ENCODE results near the gene IL36B.

IL36B gene

DNA sequence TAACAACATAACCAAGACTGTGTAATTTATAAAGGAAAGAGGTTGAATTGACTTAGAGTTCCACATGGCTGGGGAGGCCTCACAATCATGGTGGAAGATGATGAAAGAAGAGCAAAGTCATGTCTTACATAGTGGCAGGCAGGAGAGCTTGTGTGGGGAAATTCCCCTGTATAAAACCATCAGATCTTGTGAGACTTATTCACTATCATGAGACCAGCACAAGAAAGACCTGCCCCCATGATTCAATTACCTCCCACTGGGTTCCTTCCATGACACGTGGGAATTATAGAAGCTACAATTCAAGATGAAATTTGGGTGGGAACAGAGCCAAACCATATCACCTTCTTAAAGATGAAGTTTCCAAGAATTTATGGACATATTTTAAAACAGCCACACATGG is 3.9 kb upstream of the IL36B start:
- in situ Hi-C loops (cut with MboI; ENCODE audit: low sequenced_read_pairs), result no loop called here

DNA sequence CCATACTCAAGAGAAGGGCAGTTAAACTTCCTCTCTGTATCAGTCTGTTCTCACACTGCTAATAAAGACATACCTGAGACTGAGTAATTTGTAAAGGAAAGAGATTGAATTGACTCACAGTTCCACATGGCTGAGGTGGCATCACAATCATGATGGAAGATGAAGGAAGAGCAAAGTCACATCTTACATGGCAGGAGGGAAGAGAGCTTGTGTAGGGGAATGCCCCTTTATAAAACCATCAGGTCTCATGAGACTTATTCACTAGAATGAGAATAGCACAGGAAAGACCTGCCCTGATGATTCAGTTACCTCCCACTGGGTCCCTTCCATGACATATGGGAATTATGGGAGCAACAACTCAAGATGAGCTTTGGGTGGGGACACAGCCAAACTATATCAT is 1.4 kb upstream of the IL36B start:
- in situ Hi-C loops (cut with MboI; ENCODE audit: low sequenced_read_pairs), result no loop called here

DNA sequence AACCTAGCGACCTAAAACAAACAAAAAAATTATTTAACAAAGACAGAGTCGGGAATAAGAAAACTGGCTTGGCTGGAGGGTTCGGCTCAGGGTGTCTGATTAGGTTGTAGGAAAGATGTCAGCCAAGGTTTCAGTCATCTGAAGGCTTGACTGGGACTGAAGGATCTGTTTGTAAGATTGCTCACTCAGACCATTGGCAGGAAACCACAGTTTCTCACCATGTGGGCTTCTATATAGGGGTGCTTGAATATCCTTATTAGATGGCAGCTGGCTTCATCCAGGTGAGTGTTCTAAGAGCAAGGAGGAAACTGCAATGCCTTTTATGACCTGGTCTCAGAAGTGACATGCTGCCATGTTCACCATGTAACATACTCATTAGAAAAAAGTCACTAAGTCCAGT is 999 bp upstream of the IL36B start:
- in situ Hi-C loops (cut with MboI; ENCODE audit: low sequenced_read_pairs), result no loop called here

DNA sequence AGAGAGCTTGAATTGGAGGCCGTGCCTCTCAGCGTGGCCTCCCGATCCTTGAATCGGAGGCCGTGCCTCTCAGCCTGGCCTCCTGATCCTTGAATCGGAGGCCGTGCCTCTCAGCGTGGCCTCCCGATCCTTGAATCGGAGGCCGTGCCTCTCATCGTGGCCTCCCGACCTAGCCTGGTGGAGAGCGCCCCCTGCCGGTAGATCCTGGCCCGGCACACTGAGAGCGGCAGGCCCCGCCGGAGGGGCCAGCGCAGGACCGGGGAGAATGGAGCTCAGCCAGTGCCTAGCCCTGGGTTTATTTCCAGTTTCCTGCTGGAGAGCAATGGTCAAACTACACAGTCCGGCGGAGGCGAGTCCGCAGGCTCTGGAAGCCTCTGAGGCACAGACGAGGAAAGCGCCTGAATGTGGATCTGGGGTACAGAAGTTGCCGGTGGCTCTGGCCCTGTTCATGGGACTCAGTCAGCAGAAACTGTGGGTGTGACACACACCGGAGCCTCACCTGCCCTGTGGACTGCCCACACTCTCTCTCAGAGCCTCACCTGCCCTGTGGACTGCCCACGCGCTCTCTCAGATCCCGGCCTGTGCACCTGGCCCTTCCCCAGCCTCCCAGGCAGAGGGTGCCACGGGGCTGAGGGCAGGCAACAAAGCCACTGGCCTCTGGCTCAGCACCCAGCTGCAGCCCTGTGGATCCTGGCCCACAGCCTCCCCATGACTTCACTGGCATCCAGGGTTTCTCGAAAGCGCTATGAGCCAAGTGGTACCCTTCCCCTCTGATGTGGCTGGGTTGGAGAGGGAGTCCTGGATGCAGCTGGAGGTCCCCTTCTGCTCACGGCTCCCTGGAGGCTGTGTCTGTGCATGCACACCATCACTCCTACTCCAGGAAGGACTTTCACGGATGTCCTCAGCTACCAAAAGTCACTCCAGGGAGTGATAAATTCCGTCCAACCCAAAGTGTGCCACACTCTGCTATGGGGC is 1.5 kb downstream of the IL36B start:
- in situ Hi-C loops (cut with MboI; ENCODE audit: low sequenced_read_pairs), result no loop called here

DNA sequence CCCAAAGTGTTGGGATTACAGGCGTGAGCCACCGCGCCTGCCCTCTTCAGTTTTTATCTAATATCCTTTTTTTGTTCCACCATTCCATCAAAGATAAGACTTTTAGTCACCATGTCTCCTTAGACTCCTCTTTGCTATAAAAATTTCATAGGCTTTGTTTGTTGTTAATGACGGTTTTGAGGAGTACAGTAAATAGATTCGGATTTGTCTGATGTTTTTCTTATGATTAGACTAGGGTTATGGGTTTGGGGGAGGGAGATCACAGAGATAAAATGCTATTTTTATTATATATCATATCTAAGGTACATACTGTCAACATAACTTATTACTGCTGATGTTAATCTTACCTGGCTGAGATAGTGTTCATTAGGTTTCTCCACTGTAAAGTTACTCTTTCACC is 6.2 kb downstream of the IL36B start:
- in situ Hi-C loops (cut with MboI; ENCODE audit: low sequenced_read_pairs), result no loop called here

DNA sequence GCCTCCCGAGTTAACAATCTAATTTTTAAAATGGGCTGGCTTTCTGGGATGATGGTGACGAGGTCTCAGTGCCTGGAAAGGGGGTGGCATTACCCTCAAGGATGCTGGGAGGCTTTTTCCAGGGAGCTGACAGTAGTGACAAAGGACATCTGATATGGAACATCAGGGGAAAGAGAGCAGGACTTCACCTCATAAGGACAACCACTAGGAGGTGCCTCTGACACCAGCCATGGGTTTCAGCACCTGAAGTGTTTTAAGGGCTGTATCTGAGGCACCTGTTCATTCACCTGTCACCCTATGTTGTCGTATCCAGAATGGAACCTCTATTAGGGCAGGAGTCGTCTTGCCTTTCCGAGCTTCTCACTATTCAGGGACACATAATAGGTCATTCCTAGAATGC is 10.8 kb downstream of the IL36B start:
- in situ Hi-C loops (cut with MboI; ENCODE audit: low sequenced_read_pairs), result no loop called here

DNA sequence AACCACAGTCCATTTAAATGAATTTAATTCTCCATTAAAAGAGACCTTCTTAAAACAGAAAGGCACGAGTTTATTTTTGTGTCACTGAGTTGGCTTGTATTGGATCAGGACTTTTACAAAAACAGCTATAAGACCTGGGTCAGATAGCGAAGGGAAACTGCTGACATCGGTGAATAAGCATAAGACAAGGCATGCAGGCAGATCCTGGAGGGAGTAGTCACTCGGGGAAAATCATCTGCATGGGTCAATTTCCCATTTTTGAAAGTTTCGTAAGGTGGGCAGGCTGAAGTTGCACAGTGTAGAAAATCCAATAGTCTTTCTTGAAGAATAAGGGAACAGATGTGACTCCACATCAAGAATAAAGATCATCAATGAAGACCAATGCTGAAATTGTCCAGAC is 12.9 kb downstream of the IL36B start:
- in situ Hi-C loops (cut with MboI; ENCODE audit: low sequenced_read_pairs), result no loop called here

DNA sequence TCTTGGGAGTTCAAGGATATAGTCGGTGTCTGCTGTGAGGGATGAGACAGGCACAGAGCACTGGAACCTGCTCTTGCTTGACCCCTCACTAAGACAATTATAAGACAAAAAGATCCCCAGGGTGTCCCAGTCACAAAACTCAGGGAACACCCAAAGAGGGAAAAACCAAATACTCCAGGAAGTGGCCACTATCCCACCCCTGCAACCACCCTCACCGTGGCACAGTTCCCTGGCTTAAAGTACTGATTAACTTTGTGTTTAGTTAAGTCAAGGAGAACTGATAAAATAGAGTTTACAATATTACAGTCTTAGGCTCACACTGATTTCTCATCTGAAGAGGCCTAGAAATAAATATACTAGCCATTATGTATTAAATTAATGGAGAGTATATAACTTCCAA is 13.5 kb downstream of the IL36B start:
- in situ Hi-C loops (cut with MboI; ENCODE audit: low sequenced_read_pairs), result no loop called here

DNA sequence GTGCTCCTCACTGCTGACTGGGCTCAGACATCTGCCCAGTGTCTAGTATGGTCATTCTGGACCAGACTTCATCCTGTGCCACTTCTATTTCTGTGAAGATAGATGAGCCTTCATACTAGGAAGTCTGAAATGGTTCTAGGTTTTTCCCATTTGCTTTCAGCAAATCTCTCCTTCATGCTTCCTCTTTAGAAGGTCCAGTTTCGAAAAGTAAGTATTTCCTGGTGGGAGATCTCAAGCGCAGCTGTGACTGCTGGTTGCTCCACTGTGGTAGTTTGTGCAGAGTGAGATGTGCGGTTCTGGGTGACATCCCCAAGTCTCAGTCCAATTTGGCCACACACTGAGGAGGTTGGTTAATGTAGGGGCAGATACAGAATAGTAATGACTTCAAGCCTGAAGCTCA is 14.4 kb downstream of the IL36B start:
- in situ Hi-C loops (cut with MboI; ENCODE audit: low sequenced_read_pairs), result no loop called here

DNA sequence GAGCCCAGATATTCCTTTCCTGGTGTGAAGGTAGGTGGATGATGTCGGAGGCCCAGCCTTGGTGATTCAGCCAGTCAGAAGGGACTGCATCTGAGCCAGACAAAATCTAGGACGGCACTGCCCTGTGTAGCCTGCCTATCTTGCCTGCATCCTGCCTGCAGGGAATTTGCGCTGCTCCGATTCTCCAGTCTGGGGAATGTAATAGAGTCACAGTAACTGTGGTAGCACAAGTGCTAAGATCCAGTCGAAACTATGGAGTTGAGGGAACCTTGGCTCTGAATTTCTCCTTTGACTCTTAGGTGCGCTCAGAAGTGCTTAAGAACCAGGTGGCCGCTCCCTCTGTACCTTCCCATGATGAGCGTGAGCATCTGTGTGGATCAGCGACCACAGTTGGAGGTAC is 15.9 kb downstream of the IL36B start:
- in situ Hi-C loops (cut with MboI; ENCODE audit: low sequenced_read_pairs), result no loop called here

DNA sequence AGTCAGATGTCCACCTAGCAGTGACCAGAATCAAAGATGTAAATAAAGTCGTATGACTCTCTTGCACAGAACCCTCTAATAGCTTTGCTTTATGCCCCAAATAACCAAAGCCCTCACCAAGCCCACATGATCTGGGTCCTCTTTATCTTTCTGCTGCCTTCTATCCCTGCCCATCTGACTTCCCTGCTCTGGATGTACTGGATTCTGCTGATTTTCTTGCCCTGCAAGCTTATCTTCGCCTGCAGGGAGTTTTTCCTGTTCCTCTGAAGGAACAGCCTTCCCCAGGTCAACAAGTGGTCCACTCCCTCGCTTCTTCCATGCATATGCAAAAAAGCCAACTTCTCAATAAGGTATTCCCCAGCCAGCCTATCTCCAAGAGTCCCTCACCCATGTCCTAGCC is 18.7 kb downstream of the IL36B start:
- in situ Hi-C loops (cut with MboI; ENCODE audit: low sequenced_read_pairs), result no loop called here

DNA sequence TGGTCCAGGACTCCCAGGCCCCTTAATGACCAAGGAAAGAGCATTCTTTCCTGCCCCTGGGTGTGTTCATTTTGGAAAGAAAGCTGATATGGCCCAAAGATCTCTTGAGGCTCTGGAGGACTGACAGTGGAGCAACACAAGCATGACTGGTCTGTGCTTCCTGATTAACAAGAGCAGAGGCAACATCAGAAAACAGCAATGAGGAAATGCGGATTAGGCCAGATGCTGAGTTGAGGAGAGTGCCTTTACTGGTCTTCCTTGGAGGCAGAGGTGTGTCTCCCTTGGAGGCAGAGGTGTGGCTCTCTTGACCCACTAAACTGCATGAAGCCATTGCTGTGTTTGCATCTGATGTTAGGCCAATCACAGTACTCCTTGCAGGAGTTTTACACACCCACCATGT is 19.9 kb downstream of the IL36B start:
- in situ Hi-C loops (cut with MboI; ENCODE audit: low sequenced_read_pairs), result no loop called here

DNA sequence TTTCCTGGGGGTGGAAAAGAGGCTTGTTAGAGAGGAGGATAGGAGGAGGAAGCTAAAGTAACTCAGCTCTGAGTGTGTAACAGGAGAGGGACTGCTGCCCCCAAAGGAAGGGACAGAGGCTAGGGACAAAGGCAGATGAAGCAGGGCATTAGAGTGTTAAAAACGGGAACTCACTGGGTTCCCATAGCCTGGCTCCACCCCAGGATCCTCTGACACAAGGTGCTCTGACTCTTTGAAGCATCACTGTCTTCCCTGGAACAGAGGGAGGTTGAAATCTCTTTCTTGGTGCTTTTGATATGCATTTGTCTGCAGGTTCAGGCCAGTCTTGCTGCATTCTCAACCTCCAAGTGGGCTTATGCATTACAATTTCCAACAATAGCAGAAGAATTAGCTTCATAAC is 24.6 kb downstream of the IL36B start:
- in situ Hi-C loops (cut with MboI; ENCODE audit: low sequenced_read_pairs), result no loop called here

DNA sequence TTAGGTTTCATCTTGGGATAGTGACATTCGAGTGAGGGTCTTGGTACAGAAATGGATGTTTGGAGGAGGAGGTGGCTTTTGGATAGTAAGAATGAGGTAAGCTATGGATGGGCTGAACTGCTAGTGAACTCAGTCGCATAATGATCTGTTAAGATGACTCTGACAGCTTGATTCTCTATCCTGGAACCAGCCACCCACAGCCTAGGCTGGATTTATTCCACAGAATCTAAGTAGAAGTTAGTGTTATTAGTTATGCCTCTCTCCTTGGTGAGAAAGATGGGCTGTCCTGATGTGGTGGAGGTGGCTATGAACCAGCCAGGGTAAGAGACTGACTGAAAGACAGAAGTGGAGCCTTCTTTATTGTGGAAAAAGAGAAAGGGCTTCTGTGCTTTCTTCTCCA is 25.0 kb downstream of the IL36B start:
- in situ Hi-C loops (cut with MboI; ENCODE audit: low sequenced_read_pairs), result no loop called here

DNA sequence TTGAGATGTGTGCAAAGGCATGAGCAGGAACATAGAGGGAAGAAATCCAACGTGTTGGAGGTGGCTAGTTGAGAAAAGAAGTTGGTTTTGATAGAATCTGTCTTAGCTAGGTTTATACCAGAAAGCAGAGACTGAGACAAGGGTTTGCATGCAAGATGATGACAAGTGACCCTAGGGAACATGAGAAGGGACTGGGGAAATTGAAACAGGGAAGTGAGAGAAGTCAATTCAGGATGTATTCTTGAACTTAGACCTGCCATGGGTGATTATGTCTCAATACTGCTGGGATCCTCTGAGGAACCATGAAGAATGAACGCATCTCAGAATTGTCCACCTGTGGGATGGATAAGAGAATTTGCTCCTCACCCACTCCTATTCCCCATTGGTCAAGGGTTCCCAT is 26.9 kb downstream of the IL36B start:
- in situ Hi-C loops (cut with MboI; ENCODE audit: low sequenced_read_pairs), result no loop called here

DNA sequence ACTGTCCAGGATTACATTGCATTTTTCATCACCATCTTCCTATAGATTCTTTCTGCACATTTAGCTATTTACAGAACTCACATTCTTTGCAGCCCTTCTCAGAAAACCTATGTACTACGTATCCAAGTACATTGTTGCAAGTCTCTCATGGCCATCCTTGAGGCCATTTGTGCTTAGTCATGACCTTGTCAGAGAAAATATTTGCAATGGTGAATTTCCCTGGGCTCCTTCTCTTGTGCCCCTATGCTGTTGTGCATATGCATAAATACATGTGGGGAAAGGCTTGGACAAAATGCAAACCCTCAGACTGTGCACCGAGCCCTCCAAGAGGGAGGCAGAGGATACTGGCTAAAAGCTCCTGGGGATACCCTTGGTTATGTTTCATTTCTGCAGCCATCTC is 27.9 kb downstream of the IL36B start:
- in situ Hi-C loops (cut with MboI; ENCODE audit: low sequenced_read_pairs), result no loop called here

DNA sequence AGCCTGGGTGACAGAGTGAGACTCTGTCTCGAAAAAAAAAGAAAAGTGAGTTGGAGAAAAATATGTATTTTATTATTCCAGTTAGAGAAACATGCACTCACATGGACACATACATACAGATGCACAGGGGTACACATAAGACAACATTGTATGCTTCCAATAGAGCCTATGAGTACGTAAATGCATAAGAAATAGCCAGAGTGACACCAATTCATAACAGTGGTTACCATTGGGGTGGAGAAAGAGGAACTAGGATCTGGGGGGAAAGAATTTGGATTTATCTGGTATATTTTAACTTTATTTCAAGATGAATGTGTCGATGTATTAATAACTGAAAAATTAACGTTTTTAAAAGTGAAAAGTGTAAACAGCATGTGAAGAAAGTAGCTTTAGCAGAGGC is 31.4 kb downstream of the IL36B start:
- in situ Hi-C loops (cut with MboI; ENCODE audit: low sequenced_read_pairs), result no loop called here

DNA sequence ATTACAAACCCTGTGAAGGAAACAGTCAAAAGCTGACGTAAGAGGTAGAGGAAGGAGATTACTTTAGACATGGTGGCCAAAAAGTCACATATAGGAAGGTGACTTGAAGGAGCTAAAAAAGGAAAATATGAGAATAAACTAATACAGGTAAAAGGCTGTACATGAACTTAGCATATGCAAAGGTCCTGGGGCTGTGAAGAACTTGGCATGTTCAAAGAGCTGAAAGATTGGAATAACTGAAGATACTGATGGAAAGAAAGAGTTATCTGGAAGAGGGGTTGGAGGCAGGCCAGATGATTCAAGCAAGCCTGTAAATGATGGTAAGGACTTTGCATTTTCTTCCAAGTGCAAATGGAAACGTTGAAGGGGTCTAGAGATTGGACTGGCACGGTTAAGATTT is 34.2 kb downstream of the IL36B start:
- in situ Hi-C loops (cut with MboI; ENCODE audit: low sequenced_read_pairs), result no loop called here

DNA sequence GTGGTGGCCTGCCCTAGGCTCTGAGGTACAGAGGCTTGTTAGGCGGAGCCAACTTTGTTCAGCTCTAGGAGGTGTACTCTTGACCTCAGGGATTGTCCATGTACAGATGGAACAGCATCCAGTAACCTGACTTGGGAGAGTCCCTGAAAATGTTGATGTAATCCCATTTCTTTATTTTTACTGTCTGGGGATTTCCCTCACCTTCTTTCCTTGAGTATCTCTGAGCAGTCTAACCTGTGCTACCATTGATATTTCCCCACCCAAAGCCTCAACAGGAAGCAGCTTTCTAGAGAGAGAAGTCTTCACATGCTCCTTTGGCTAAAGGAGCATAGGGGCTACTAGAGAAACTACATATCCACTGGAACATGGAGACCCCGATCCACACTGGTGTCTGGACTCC is 37.0 kb downstream of the IL36B start:
- in situ Hi-C loops (cut with MboI; ENCODE audit: low sequenced_read_pairs), result no loop called here

DNA sequence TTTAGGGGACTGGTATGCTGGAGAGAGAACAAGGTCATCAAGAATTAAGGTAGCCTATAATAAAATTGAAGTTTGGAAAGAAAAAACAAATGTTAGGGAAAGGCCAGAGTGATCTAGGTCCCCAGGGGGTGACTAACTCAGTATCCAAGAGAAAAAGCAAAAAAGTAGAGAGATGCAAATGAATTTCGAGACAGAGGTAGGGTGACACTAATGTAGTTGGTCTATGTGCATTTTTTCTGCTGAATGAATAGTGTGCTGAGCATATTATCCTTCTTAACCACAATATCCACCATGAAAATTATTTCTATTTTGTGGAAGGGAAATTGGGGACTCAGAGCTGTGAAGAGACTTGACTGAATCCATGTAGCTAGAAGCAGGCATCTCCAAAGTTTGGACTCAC is 37.6 kb downstream of the IL36B start:
- in situ Hi-C loops (cut with MboI; ENCODE audit: low sequenced_read_pairs), result no loop called here

DNA sequence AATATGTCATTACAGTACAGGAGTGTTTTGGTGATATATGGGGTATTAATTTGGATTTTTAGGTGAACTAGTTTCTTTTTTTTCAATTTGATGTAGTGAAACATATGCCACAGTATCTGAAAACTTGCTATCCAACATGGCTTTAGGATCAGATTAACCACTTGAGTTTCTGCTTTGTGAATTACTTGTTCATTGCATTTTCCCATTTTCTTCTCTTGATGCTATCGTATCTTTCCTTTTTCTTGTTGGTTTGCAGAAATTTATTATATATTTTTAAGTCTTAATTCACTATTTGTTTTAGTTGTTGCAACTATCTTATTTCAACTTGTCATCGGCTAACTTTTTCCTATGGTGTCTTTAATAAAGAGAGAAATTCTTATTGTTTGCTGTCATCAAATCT is 38.6 kb downstream of the IL36B start:
- in situ Hi-C loops (cut with MboI; ENCODE audit: low sequenced_read_pairs), result no loop called here

DNA sequence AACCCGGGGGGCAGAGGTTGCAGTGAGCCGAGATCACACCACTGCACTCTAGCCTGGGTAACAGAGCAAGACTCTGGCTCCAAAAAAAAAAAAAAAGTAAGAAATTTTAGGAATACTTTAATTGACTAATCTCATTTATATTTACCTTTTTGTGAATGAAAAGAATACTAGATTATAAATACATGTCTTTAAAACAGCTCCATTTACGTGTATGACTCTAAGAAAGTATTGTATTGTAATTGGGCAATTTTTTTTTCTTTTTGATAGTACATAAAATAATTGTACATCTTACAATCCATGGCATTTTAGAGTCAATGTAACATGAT is 39.4 kb downstream of the IL36B start:
- in situ Hi-C loops (cut with MboI; ENCODE audit: low sequenced_read_pairs), result no loop called here
